GM04503 (cell line): ENCODE data around the gene UGT1A5.

Source experiments
- DNase-seq: peaks from one replicate; pipeline ENCODE4 v3.0.0-alpha.2; 2012; ENCODE audit warnings: low read depth

UGT1A5 gene

DNA sequence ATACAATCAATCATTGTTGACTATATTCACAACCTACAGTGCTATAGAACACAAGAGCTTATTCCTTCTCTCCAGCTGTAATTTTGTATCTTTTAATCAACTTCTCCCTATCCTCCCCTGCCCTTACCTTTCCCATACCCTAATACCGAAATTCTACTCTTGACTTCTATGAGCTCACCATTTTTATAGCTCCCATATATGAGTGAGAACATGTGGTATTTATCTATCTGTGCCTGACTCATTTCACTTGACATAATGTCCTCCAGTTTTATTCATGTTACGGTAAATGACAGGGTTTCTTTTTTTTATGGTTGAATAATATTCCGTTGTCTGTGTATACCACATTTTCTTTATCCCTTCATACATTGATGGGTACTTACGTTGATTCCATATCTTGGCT is 68.1 kb downstream of the UGT1A5 start:
- no peak for DNase-seq

DNA sequence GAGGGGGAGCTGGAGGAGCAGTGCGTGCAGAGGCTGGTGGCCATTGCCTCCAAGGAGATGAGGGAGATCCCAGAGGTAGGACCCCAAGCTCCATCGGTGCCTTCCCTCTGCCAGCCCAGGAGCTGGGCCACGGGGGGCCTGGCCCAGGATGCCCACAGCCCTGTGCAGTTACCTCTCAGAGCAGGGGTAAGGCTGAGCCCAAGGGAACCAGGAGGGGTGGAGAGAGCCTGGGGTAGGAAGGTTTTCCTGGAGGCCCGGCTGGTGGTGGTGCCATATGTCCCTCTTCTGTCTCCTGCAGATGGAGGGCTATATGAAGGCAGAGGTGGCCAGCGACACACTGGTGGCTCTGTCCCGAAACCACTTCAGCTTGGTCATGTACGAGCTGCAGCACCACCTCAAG is 76.8 kb downstream of the UGT1A5 start:
- no peak for DNase-seq

DNA sequence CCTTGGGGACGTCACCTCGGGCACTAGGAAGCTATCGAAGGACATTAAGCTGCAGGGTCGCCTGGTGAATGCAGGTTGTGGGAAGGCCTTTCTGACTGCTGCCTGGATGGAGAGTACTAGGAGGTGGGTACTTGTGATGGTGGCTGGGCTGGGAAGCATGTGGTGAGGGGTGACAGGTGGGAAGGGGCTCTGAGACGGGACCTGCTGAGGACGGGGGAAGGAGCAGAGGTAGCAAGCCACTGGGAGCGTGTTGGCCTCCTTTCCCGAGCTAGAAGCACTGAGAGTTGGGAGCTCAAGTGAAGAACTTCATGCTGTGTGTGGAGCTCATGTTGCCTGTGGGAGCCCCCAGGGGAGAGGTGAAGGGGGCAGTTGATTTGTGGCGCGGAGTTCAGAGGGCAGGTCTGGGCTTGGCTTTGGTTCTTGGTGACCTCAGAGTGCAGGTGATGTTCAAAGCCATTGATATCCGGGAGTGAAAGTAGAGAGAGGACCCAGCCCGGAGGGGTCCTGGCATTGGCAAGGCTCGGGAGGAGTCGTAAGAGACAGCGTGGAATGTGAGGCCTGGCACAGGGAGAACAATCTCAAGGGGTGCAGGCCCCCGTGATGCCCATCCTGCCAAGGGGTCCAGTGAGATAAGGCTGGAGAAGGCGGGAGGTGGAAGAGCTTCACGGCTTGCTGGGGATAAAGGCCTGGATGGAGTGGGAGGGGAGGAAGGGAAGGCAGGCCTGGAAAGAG is 78.6 kb downstream of the UGT1A5 start:
- DNase-seq, result no peak

DNA sequence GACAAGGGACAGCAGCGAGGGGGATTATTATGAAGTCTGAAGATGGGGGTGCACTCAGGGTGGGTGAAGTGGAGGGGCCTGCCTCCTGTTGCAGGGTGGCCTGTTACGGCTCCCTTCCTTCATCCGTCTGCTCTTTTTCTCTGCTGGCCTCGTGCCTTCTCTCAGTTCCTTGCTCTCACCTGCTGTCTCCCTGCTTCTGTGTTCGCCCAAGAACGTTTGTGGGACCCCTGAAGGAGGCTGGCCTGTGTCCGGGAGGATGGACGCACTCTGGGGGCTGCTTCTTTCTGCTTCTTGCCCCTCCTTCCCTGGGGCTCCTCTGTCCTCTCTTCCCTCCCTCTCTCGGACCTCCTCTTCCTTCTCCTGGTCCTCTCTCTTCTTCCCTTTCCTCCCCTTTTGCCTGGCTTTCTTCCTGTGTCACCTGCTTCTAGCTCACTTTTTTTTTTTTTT is 79.2 kb downstream of the UGT1A5 start:
- DNase-seq, result no peak

- DNase-seq, result no peak
Observed at GRCh38 chr2:233792720-233793119, 80.0 kb downstream of the UGT1A5 start.

DNA sequence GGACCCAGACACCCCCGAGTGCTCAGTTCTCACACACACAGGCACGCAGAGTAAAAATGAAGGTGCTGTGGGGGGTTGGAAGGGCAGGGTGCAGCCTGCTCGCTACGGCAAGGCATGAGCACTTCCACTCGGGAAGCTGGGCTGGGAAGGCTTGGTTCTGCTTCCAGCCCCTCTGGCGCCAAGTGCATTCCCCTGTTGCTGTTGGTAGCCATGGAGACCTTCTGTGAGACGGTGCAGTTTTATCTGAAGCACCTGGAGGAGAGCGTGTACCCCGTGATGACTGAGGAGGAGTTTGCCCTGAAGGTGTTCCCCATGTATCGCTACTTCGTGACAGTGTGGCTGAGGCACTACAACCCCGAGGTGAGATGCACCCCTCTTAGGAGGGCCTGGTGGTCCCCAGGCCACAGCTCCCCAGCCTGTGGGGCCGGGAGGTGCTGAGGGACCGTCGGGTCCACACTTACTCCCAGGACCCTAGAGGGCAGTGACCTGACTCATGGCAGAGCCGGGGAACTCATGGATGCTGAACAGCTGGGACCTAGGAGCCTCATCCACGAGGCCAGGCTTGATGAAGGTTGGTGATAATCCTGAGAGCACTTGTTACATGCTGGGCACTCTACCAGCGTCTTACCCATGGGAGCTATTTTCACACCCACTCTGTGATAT is 80.9 kb downstream of the UGT1A5 start:
- DNase-seq, result no peak

DNA sequence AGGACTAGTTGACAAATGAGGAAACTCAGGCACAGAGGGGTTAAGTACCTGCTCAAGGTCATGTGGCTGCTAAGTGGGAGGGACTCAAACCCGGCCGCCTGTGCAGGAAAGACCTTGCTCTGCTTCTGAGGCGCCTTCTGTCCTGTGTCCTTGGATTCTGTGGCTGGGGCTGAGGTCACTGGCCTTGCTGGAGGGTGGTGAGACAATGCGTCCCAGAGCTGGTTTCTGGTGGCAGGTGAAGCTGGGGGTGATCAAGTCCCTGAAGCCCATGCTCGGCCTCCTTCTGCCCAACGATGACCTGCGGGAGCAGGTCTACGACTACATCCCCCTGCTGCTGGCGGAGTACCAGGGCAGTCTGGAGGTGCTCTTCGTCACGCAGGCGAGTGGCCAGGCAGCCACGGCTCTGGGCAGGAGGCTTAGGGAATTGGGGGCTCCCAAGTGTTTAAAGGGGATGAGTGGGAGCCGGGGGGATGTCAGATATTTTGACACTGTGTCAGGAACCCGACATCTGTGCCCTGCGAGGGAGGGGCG is 81.5 kb downstream of the UGT1A5 start:
- DNase-seq, result no peak

DNA sequence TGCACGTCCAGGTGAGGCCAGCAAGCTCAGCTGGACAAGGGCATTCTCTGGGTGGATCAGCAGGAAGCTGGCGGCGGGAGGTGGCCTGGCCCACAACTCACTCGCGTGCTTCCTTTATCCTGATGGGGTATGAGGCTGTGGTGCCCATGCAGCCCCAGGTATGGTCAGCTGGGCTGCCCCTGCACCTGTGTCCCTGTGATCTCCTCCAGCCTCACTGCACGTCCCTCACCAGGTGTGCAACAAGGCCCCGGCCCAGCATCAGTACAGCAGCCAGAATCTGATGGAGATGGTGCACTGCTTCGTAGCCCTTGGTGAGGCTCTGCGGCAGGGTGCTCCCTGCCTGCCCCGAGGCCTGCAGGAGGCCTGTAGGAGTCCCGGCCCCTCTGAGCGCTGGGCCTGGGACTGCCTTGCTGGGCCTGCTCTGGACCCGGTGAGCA is 83.0 kb downstream of the UGT1A5 start:
- no peak for DNase-seq

GRCh38 chr2:233796254-233796653 is 83.5 kb downstream of the UGT1A5 start:
- no peak for DNase-seq

DNA sequence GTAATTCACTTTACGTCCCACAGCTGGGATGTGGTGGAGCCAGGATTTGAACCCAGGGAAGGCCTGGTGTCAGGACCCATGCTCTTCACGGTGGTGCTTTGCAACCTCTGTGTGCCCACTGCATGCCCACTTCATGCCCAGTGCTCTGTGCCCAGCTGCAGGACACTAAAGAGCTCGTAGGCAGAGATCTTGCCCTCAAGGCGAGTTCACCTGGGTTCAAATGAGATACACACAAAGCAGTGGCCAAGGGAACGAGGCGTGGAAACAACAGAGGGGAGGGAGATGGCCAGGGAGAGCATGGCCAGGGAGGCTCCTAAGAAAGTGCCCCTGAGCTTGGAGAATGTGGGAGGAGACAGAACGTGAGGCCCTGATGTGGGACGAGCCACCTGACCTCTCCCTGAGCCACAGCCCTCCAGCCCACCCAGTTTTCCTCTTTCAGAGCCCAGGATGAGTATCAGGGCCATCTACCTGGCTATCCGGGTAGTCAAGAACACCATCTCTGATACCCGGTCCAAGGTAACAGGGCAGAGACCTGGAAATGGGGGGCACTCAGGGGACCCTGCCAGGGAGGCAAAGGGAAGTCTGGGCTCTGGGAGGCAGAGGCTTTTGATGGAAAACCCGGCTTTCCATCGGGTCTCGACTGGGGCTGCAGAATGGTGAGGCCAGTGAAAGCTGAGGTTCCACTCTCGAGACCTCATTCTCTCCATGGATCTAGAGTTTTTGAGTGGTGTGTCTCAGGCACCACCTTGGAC is 85.8 kb downstream of the UGT1A5 start:
- no peak for DNase-seq

GRCh38 chr2:233799087-233799665 is 86.5 kb downstream of the UGT1A5 start:
- no peak for DNase-seq

DNA sequence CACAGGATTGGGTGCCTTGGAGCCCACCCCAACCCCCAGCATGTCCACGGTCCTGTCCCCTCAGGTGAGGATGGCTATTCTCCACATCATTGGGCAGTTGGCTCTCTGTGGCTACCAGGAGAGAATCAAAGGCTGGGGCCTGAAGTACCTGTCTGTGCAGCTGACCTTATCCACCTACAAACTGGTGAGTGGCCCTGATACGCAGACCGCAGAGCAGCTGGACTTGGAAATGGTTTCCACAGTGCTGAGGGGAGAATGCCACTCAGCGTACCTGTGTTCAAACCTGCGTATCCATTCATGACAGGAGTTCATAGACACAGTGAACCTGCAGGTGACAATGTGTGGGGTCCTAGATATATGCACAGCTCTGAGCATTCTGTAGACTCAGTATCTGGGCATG is 87.0 kb downstream of the UGT1A5 start:
- no peak for DNase-seq

- no peak for DNase-seq
Observed at GRCh38 chr2:233800208-233800607, 87.5 kb downstream of the UGT1A5 start.

DNA sequence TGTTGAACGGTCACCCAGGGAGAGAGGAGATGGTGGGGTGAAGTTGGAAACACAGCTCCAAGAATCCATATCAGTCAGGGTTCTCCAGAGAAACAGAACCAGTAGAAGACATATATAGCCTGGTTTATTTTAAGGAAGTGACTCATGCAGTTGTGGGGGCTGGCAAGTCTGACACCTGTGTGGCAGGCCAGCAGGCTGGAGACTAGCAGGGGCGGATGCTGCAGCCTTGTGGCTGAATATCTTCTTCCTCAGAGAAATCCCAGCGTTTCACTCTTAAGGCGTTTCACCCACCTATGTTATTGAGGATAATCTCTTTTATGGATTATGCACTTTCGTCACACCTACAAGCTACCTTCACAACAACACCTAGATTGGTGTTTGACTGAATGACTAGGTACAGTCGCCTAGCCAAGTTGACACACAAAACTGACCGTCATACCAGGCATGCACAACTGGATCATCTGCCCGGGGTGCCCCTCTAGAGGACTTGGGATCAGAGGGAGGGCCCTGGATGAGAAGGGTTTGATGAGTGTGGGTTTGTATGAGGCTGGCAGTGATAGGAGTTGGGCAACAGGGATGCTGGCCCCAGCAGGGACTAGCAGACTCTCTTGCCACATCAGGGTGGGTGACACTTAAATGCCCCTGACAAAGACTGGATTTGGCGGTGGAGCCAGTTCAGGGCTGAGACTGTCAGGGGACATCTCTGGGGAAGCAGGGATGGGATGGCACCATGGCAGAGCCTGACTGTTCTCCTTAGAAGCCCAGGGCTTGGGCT is 88.8 kb downstream of the UGT1A5 start:
- no peak for DNase-seq

DNA sequence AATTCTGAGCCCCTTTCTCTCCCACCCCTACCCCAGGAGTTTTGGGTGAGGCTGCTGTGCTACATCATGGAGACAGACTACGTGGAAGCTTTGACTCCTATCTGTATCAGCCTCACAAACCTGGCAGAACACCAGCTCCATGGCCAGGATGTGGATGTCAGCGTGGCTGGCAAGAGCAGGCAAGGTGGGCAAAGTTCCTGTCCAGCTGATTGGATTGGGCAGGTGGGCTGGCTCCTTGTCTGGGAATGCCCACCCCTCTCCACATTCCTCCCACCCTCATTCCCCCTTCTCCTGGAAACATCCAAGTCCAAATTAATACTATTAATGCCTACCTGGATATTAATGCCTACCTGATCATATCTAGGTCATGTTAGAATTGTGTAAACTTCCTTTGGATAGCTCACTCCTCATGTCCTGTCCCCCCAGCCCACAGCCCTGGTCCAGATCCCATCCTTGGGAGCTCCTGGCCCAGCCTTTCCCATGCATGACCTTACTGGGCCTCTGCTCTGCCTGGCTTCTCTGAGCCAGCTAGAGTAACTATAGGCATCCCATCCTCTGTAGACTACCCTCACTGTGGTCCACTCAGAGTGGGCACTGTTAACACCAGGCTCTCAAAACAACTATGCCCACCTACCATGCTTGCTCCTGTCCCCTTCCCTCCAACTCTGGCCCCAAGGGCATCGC is 89.6 kb downstream of the UGT1A5 start:
- DNase-seq, result no peak

DNA sequence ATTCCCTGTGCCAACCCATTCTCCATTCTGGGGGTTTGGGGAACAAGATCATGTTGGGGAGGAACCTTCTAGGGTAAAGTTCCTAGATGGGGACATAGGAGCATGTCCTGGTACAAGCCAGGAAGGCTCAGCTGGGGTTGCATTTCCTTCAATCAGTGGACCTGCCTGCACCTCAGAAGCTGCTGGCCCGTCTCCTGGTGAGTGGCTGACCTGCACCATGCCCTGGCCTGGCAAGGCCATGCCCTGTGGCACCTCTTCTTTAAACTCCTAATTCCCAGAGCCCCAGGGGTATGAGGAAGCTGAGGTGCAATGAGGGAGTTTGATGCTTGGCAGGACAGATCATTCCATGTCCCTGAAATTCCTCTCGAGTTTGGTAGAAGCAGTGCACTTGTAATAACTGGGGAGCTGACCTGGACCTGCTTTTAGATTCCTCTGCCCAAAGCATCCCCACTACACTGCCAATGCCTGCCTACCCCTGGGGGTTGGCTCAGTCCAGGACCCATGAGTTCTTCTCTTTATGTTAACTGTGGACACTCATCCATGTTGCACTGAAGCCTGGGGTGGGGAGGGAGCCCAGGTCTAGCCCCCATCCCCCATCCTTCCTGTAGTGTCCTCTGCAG is 90.7 kb downstream of the UGT1A5 start:
- no peak for DNase-seq

- no peak for DNase-seq
Observed at GRCh38 chr2:233803994-233804393, 91.3 kb downstream of the UGT1A5 start.

GRCh38 chr2:233807215-233807865 is 94.6 kb downstream of the UGT1A5 start:
- DNase-seq, result no peak

DNA sequence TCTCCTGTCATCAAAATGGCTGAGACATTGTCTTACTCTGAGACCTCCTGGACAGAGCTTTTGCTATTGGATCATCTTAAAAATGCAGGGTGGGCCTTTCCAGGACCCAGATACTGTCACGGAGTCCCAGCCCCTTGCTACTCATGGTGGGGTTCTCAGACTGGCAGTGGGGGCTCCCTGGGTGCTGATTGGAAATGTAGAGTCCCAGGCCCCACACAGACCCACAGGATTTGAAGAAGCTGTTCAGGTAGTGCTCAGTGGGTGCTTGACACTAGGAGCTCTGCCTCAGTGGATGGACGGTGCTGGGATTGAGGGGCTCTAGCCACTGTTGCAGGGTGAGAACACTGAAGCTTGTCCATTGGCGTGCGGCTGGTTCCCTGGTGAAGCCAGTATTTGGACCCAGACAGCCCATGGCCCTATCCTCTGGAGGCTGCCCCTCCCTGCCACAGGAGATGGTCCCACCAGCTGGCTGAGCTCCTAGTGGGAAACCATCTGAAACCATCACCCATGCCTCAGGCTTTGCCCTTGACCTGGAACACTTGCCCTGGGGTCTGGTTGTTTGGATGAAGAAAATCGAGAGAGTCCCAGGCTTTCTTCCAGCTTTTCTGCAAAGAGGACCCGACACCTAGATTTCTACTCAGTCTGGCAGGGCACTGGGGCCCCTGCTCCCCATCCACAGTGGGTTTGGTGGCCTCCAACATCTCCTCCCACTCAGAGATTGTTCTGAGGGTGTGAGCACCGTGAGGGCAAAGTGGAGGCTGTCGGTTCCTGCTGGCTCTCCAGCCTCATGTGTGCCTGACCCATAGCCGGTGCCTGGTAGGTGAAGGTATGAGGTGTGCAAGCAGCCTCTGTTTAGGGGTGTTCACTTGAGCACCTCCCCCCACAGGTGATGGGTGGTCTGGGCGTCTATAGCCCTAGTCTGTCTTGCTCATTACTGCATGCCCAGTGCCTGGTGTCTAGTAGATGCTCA is 95.5 kb downstream of the UGT1A5 start:
- DNase-seq, result no peak
